PFSK-1 (cell line): ENCODE measurements around the gene PBX4.
A peak's percentile ranks its signal among the peaks of the same experiment; 100 is the strongest.

Experiments used
- FOXP2 ChIP-seq: optimal IDR thresholded peaks from 2 replicates; pipeline ENCODE3; 2011; ENCODE audit warnings: borderline replicate concordance, control low read depth, inconsistent platforms; ENCODE audit not compliant: insufficient read depth; ENCODE audit errors: extremely low read length, extremely low read depth
- POLR2AphosphoS5 ChIP-seq: IDR thresholded peaks from 2 replicates; pipeline ENCODE4 v1.6.1; 2012; ENCODE audit warnings: low read depth, mild to moderate bottlenecking, control low read depth, low read length, moderate library complexity
- REST ChIP-seq, 2 experiments: IDR thresholded peaks; 2 replicates each; pipeline versions ENCODE4 v1.6.1 to v1.8.0; 2011 to 2012; ENCODE audit warnings: low read depth in 2 of 2, low read length in 2 of 2, control low read depth in 1 of 2, inconsistent platforms in 1 of 2, mild to moderate bottlenecking in 1 of 2, moderate library complexity in 1 of 2; ENCODE audit not compliant: insufficient read depth in 1 of 2
- SIN3A ChIP-seq: IDR thresholded peaks from 2 replicates; pipeline ENCODE4 v1.6.1; 2012; ENCODE audit warnings: mild to moderate bottlenecking, low read length, moderate library complexity, borderline replicate concordance; ENCODE audit not compliant: insufficient read depth
- TAF1 ChIP-seq: IDR thresholded peaks from 2 replicates; pipeline ENCODE4 v1.6.1; 2012; ENCODE audit warnings: low read length, control low read depth, borderline replicate concordance; ENCODE audit not compliant: insufficient read depth

PBX4 gene

GRCh38 chr19:19515642-19516519, 102.6 kb downstream of the PBX4 start, which contains the start of gene NDUFA13:
Gene NDUFA13, plus strand, starts transcription at chr19:19516225. Its CDS starts 14 bp downstream, at chr19:19516239.
- TF ChIP-seq POLR2AphosphoS5 (peak; percentile 89), FOXP2 (peak; percentile 83), REST (IDR thresholded peaks at IDR 0.05; ENCODE audit: insufficient read depth in 1 of 2, low read depth in 2 of 2, low read length in 2 of 2) (peak in 1 of 2 experiments; percentile 42; a peak in 1 of 4 replicates), SIN3A (peak; percentile 83; the same call in 1 of the 2 replicates), TAF1 (peak; percentile 97)

GRCh38 chr19:19514881-19515641, 103.4 kb downstream of the PBX4 start, which contains the start of gene TSSK6:
Gene TSSK6, minus strand, starts transcription at chr19:19515548. Its CDS starts 121 bp downstream, at chr19:19515427.
- no peak for TF ChIP-seq POLR2AphosphoS5
- TF ChIP-seq REST (IDR thresholded peaks at IDR 0.05; ENCODE audit: insufficient read depth in 1 of 2, low read depth in 2 of 2, low read length in 2 of 2) = no peak
- TF ChIP-seq SIN3A = no peak
- no peak for TF ChIP-seq TAF1
- TF ChIP-seq FOXP2 = no peak

GRCh38 chr19:19514215-19514657, 104.3 kb downstream of the PBX4 start:
- TF ChIP-seq POLR2AphosphoS5 = no peak
- no peak for TF ChIP-seq TAF1
- no peak for TF ChIP-seq FOXP2
- TF ChIP-seq SIN3A = no peak

- TF ChIP-seq REST (IDR thresholded peaks at IDR 0.05; ENCODE audit: insufficient read depth in 1 of 2, low read depth in 2 of 2, low read length in 2 of 2) (no peak), SIN3A (no peak), TAF1 (no peak), FOXP2 (no peak), POLR2AphosphoS5 (no peak)
Observed at GRCh38 chr19:19513682-19514081, 104.8 kb downstream of the PBX4 start.
